ENCODE data around the gene CLIC3.

GRCh38 chr9:136946228-136947027, 49.9 kb downstream of the CLIC3 start:
- TF ChIP-seq CTCF (IDR thresholded peaks at IDR 0.05) = no peak
- no peak for TF ChIP-seq POLR2A (IDR thresholded peaks at IDR 0.05)
